ENCODE data around the gene PDE3B. TPM values are rescaled to one million over a fixed set of nuclear protein-coding genes. Genes with fewer than 3 reads are reported as not detected.

The PDE3B gene
- total and polyA plus RNA-seq, 12 donors: 0.42 to 4.2 (median 1.9) TPM

GRCh38 chr11:14894657-14895598 lies 251.3 kb downstream of the PDE3B start:
- intact Hi-C loops (cut with DNase I): no loop called here
- WGBS, 4 donors: 55 to 69% (median 65%) methylated on average over 5 of the region's 5 CpGs
- H3K27ac ChIP-seq: peak overlapping the region in 1 of 5 donors; percentile 26

GRCh38 chr11:14898355-14898754 lies 254.8 kb downstream of the PDE3B start:
- no peaks in the 10 kb centered on the region for H3K4me1 ChIP-seq (replicated peaks in 1 of 2)
- DNase-seq: no peak
- no peak overlapping the region for H3K27ac ChIP-seq
- H3K4me3 ChIP-seq: no peak overlapping the region
- intact Hi-C loops (cut with DNase I): no loop called here
- H3K27me3 ChIP-seq: no peaks in the 10 kb centered on the region
- H3K36me3 ChIP-seq (replicated peaks in 1 of 2): no peaks in the 10 kb centered on the region
- WGBS, 4 donors: 51 to 64% (median 56%) methylated on average over 3 of the region's 3 CpGs
- TF ChIP-seq CTCF (IDR thresholded peaks at IDR 0.05) (no peak), POLR2A (IDR thresholded peaks at IDR 0.05) (no peak)
- H3K9me3 ChIP-seq (replicated peaks in 1 of 3): no peaks in the 10 kb centered on the region

More at GRCh38 chr11:14894657-14895598, 251.3 kb downstream of the PDE3B start:
- Histone ChIP-seq H3K9me3 (replicated peaks in 1 of 3) (no peaks in the 10 kb centered on the region), H3K27me3 (no peaks in the 10 kb centered on the region), H3K36me3 (replicated peaks in 1 of 2) (no peaks in the 10 kb centered on the region), H3K4me1 (replicated peaks in 1 of 2) (peaks cover 0 to 10% of the 10 kb centered on the region in 2 donors), H3K4me3 (no peak overlapping the region)
- DNase-seq: peak; percentile 26 to 73 (median 53)
- no peak for TF ChIP-seq CTCF (IDR thresholded peaks at IDR 0.05)
- TF ChIP-seq POLR2A (IDR thresholded peaks at IDR 0.05): no peak

GRCh38 chr11:14898906-14899305 lies 255.3 kb downstream of the PDE3B start:
- no peak overlapping the region for H3K4me3 ChIP-seq
- no peaks in the 10 kb centered on the region for H3K36me3 ChIP-seq (replicated peaks in 1 of 2)
- TF ChIP-seq CTCF (IDR thresholded peaks at IDR 0.05) (no peak), POLR2A (IDR thresholded peaks at IDR 0.05) (no peak)
- WGBS, 4 donors: 70 to 80% (median 75%) methylated on average over 2 of the region's 2 CpGs
- intact Hi-C loops (cut with DNase I): no loop called here
- no peak for DNase-seq
- H3K9me3 ChIP-seq (replicated peaks in 1 of 3): no peaks in the 10 kb centered on the region
- H3K4me1 ChIP-seq (replicated peaks in 1 of 2): no peaks in the 10 kb centered on the region
- no peaks in the 10 kb centered on the region for H3K27me3 ChIP-seq
- no peak overlapping the region for H3K27ac ChIP-seq

GRCh38 chr11:14902650-14903350 lies 259.2 kb downstream of the PDE3B start:
- no peak for TF ChIP-seq CTCF (IDR thresholded peaks at IDR 0.05)
- no peak for TF ChIP-seq POLR2A (IDR thresholded peaks at IDR 0.05)
- intact Hi-C loops (cut with DNase I): loop anchor here in 1 of 2 donors (10.0 kb wide), 1 partner anchor 108 kb away; no protein-coding TSS in a partner anchor
- H3K36me3 ChIP-seq (replicated peaks in 1 of 2): no peaks in the 10 kb centered on the region
- DNase-seq: no peak
- no peaks in the 10 kb centered on the region for H3K9me3 ChIP-seq (replicated peaks in 1 of 3)
- no peak overlapping the region for H3K27ac ChIP-seq
- WGBS, 4 donors: 16 to 25% (median 21%) methylated on average over 1 of the region's 1 CpG
- H3K4me3 ChIP-seq: no peak overlapping the region
- peaks cover 0 to 11% of the 10 kb centered on the region in 2 donors for H3K4me1 ChIP-seq (replicated peaks in 1 of 2)
- peaks cover 5% of the 10 kb centered on the region for H3K27me3 ChIP-seq

Data from adrenal gland (tissue), 12 donors.